ENCODE data around the gene ROBO4.

DNA sequence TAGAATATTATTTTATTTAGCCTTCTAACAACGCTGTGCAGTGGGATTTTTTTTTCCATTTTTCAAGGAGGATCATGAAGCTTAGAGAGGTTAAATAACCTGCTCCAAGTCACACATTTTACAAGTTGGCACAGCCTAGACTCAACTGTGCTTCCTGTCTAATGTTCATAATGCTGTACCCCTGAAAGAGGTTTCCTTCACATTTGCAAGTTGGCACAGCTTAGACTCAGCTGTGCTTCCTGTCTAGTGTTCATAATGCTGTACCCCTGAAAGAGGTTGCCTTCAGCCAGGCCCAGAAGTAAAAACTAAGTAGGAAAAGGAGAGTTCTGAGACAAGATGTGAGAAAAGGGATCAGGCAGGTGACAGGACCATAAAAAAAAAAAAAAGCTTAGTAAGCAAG is 46.1 kb upstream of the ROBO4 start:
- TF ChIP-seq GATA3 (IDR thresholded peaks at IDR 0.05; ENCODE audit: low read depth, low read length) (no peak), GATA2 (IDR thresholded peaks at IDR 0.05; ENCODE audit: low read depth, low read length) (no peak)
